Progenitor cell of endocrine pancreas (in vitro differentiated cells): ENCODE measurements around the gene MAP3K3. TPM values are rescaled to one million over a fixed set of nuclear protein-coding genes. Genes with fewer than 3 reads are reported as not detected.

Experiments used
- DNase-seq: peaks from one replicate; pipeline ENCODE4 v3.0.0; 2021; ENCODE audit warnings: low spot score; ENCODE audit not compliant: unreplicated experiment
- H3K27ac Mint-ChIP-seq: 2 replicates; pipeline ENCODE4 v1.8.0; 2021; ENCODE audit warnings: mild to moderate bottlenecking, moderate library complexity, mixed read lengths
- H3K27me3 Mint-ChIP-seq: 2 replicates; pipeline ENCODE4 v1.8.0; 2021; ENCODE audit warnings: mixed read lengths
- H3K36me3 Mint-ChIP-seq: 2 replicates; pipeline ENCODE4 v1.8.0; 2022; ENCODE audit warnings: mixed read lengths; ENCODE audit not compliant: insufficient read depth
- H3K4me1 Mint-ChIP-seq: 2 replicates; pipeline ENCODE4 v1.8.0; 2021; ENCODE audit warnings: low read depth, mixed read lengths
- H3K4me3 Mint-ChIP-seq: 2 replicates; pipeline ENCODE4 v1.8.0; 2021; ENCODE audit warnings: low read depth, mild to moderate bottlenecking, moderate library complexity, mixed read lengths
- H3K9me3 Mint-ChIP-seq: 2 replicates; pipeline ENCODE4 v1.8.0; 2021; ENCODE audit warnings: low read depth, mixed read lengths
- CTCF ChIP-seq: fragments of 200-600 bp; sonication (generic); IDR thresholded peaks from one replicate; pipeline ENCODE4 v1.5.0; 2021; ENCODE audit warnings: antibody characterized with exemption, mild to moderate bottlenecking; ENCODE audit not compliant: unreplicated experiment
- total RNA-seq: library from RNA; stranded (reverse); gene quantifications from 2 replicates; pipeline ENCODE4 v1.2.1, GENCODE V29; 2021

MAP3K3 gene
- total RNA-seq, 1 donor from 2014 or later, result 19.1 TPM

- no peaks in the 10 kb centered on the region for H3K9me3 Mint-ChIP-seq
- TF ChIP-seq CTCF, result no peak
- H3K27ac Mint-ChIP-seq, result no peak overlapping the region
- DNase-seq, result no peak
- H3K4me3 Mint-ChIP-seq, result no peak overlapping the region
- peaks cover 11% of the 10 kb centered on the region for H3K36me3 Mint-ChIP-seq
- no peaks in the 10 kb centered on the region for H3K27me3 Mint-ChIP-seq
- peaks cover 1% of the 10 kb centered on the region for H3K4me1 Mint-ChIP-seq
These were observed 37.6 kb downstream of the MAP3K3 start for GRCh38 chr17:63659850-63660249.

GRCh38 chr17:63665527-63666214, 43.5 kb downstream of the MAP3K3 start:
- Mint-ChIP-seq H3K4me1 (no peaks in the 10 kb centered on the region), H3K9me3 (no peaks in the 10 kb centered on the region), H3K36me3 (peaks cover 10% of the 10 kb centered on the region), H3K4me3 (no peak overlapping the region), H3K27ac (peak overlapping the region; percentile 28), H3K27me3 (no peaks in the 10 kb centered on the region)
- TF ChIP-seq CTCF, result no peak
- no peak for DNase-seq

GRCh38 chr17:63672856-63673255, 50.6 kb downstream of the MAP3K3 start:
- Mint-ChIP-seq H3K4me3 (no peak overlapping the region), H3K4me1 (no peaks in the 10 kb centered on the region), H3K9me3 (no peaks in the 10 kb centered on the region), H3K36me3 (peaks cover 8% of the 10 kb centered on the region), H3K27me3 (no peaks in the 10 kb centered on the region), H3K27ac (no peak overlapping the region)
- no peak for DNase-seq
- no peak for TF ChIP-seq CTCF

- peaks cover 5% of the 10 kb centered on the region for H3K36me3 Mint-ChIP-seq
- H3K27ac Mint-ChIP-seq, result no peak overlapping the region
- H3K4me1 Mint-ChIP-seq, result no peaks in the 10 kb centered on the region
- no peaks in the 10 kb centered on the region for H3K27me3 Mint-ChIP-seq
- H3K9me3 Mint-ChIP-seq, result no peaks in the 10 kb centered on the region
- TF ChIP-seq CTCF, result no peak
- no peak overlapping the region for H3K4me3 Mint-ChIP-seq
- DNase-seq, result no peak
These were observed 53.0 kb downstream of the MAP3K3 start for GRCh38 chr17:63675231-63675606.

GRCh38 chr17:63675607-63676546, 53.7 kb downstream of the MAP3K3 start:
- Mint-ChIP-seq H3K4me3 (no peak overlapping the region), H3K9me3 (no peaks in the 10 kb centered on the region), H3K27me3 (no peaks in the 10 kb centered on the region), H3K36me3 (peaks cover 3% of the 10 kb centered on the region), H3K27ac (no peak overlapping the region), H3K4me1 (no peaks in the 10 kb centered on the region)
- no peak for TF ChIP-seq CTCF
- no peak for DNase-seq
